GM21381 (cell line): ENCODE results near the gene RPL39.
A peak's percentile ranks its signal among the peaks of the same experiment; 100 is the strongest.
"Not testable (repeated sequence)": the region's sequence is repeated elsewhere in the genome, so short reads cannot be mapped to it uniquely, and the experiment has no call there.

Source experiments
- ATAC-seq: cut with Tn5 transposase; IDR thresholded peaks from one replicate; pipeline ENCODE4 v1.9.1; 2021; ENCODE audit warnings: mild to moderate bottlenecking, moderate library complexity; ENCODE audit not compliant: unreplicated experiment

The RPL39 gene

GRCh38 chrX:119791437-119792231 is at the start of gene RPL39:
RPL39 (minus strand) TSS chrX:119791630; CDS start chrX:119791576, 54 bp downstream.
- peak; percentile 92 for ATAC-seq

DNA sequence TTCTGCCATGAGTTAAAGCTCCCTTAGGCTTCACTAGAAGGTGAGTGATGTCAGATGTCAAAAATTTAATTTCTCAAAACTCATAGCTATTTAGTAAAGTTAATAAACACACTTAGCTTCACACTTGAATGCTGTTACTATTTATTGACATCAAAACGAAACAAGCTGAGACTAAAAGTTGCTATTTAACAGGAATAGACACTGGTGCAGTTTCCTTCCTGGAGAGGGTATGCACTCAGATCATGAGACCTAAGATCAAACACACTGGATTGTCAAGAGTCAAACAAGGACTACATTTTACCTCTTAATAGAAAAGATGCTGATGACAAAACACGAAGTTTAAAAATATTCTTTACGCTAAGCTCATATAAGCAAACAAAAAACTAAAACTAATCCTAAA is 42.5 kb upstream of the RPL39 start:
- ATAC-seq: no peak

GRCh38 chrX:119828446-119828845 is 37.0 kb upstream of the RPL39 start:
- ATAC-seq: no peak

GRCh38 chrX:119826399-119826959 is 35.0 kb upstream of the RPL39 start:
- ATAC-seq: no peak

DNA sequence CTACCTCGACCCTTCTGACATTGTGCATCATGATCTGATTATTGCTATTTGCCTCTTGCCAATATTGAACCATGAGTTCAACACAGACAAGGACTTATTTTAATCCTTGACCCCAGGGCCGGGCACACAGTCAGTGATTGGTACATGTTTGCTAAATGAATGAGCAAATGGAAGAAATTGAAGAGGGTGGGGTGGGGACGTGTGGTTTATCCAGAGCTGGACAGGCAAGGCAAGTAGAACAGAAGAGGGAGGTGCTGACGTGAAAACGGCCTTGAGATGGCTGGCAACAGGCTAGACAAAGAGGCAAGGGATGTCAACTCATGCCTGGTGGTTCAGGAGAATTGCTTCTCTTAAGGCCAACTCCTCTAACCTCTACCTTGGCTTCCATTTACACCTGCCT is 32.8 kb upstream of the RPL39 start:
- not testable (repeated sequence) for ATAC-seq

DNA sequence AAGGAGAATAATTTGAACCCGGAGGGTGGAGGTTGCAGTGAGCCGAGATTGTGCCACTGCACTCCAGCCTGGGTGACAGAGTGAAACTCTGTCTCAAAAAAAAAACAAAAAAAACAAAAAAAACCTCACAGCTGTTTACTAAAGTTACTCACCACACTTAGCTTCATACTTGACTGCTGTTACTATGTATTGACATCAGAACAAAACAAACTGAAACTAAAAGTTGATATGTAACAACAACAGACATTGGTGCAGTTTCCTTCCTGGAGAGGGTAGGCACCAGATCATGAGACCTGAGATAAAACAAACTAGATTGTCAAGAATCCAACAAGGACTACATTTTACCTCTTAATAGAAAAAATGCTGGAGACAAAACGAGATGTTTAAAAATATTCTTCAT is 30.3 kb upstream of the RPL39 start:
- peak; percentile 95 for ATAC-seq

DNA sequence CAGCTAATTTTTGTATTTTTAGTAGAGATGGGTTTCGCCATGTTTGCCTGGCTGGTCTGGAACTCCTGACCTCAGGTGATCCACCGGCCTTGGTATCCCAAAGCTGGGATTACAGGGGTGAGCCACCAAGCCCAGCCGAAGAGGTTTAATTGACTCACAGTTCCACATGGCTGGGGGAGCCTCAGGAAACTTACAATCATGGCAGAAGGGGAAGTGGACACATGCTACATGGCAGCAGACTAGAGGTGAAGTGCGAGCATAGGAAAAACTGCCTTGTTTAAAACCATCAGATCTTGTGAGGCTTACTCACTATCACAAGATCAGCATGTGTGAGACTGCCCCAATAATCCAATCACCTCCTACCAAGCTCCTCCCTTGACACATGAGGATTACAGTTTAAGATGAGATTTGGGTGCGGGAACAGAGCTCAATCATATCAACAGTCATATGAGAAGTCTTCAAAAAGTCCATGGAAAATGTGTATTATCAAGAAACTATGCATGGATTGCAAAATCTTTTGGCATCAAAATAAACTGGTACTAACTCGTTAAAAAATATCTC is 25.8 kb upstream of the RPL39 start:
- ATAC-seq: no peak

DNA sequence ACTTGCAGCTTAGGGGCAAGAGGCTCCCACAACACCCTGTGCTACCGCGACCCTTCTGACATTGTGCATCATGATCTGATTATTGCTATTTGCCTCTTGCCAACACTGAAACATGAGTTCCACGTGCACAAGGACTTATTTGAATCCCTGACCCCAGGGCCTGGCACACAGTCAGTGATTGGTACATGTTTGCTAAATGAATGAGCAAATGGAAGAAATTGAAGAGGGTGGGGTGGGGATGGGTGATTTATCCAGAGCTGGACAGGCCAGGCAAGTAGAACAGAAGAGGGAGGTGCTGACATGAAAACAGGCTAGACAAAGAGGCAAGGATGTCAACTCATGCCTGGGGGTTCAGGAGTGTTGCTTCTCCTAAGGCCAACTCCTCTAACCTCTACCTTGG is 24.9 kb upstream of the RPL39 start:
- ATAC-seq: no peak

- ATAC-seq: no peak
These were observed 17.8 kb upstream of the RPL39 start for GRCh38 chrX:119809185-119809666.

DNA sequence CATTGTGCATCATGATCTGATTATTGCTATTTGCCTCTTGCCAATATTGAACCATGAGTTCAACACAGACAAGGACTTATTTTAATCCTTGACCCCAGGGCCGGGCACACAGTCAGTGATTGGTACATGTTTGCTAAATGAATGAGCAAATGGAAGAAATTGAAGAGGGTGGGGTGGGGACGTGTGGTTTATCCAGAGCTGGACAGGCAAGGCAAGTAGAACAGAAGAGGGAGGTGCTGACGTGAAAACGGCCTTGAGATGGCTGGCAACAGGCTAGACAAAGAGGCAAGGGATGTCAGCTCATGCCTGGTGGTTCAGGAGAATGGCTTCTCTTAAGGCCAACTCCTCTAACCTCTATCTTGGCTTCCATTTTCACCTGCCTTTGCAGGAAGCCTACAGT is 17.0 kb upstream of the RPL39 start:
- not testable (repeated sequence) for ATAC-seq

- no peak for ATAC-seq
These were observed 11.1 kb upstream of the RPL39 start for GRCh38 chrX:119802546-119802945.

- ATAC-seq: no peak
These were observed 10.1 kb upstream of the RPL39 start for GRCh38 chrX:119801253-119802221.

GRCh38 chrX:119790977-119791436 is 423 bp downstream of the RPL39 start:
- ATAC-seq: peak; percentile 17

DNA sequence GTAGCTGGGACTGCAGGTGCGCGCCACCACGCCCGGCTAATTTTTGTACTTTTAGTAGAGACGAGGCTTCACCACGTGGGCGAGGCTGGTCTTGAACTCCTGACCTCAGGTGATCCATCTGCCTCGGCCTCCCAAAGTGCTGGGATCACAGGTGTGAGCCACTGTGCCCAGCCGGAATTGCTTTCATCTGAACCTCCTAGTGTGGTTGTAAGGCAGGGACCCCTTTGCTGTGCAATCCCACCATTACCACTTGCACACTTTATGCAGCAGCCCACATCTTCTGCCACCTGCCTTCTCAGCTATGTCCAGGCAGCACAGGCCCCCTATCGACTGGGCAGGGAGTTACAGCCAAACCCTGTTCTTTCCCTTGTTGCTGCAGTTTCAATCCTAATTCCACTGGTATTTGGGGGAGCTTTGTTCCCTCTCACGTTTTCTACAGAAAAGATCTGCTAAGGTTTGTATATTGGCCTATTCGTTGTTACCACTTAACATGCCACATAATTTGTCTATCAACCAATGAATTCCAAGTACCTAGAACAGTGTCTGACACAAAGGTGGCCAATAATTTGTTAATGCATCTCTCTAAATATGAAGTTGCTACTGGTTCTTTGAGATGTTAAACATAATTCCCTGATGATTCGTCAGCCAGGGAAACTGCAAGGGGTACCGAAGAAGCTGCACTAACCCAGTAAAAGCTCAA is 6.5 kb downstream of the RPL39 start:
- no peak for ATAC-seq

GRCh38 chrX:119783026-119783425 is 8.4 kb downstream of the RPL39 start:
- no peak for ATAC-seq

DNA sequence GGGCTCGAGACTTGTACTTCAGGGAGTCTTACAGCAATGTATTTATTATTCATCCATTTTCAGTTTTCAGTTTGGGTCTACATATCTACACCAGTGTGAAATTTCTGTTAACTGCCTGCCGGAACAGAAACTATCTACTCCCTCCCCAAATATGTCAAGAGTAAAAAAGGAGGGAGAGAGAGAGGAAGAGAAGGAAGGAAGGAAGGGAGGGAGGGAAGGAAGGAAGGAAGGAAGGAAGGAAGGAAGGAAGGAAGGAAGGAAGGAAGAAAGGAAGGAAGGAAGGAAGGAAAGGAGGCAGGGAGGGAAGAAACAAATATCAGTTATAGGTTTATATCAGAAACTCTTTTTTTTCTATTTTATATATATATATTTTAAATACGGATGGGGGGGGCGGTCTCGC is 12.6 kb downstream of the RPL39 start:
- no peak for ATAC-seq

- no peak for ATAC-seq
These were observed 15.8 kb downstream of the RPL39 start for GRCh38 chrX:119775517-119776238.

- not testable (repeated sequence) for ATAC-seq
These were observed 22.0 kb downstream of the RPL39 start for GRCh38 chrX:119769388-119769787.

- not testable (repeated sequence) for ATAC-seq
These were observed 23.0 kb downstream of the RPL39 start for GRCh38 chrX:119768436-119768835.
